ENCODE measurements around the gene TM4SF5.

The TM4SF5 gene

GRCh38 chr17:4771519-4772234, at the start of gene TM4SF5:
TM4SF5 (plus strand) TSS chr17:4771886; CDS start chr17:4771923, 37 bp downstream.
- no peak for DNase-seq (ENCODE audit: low read depth)

DNA sequence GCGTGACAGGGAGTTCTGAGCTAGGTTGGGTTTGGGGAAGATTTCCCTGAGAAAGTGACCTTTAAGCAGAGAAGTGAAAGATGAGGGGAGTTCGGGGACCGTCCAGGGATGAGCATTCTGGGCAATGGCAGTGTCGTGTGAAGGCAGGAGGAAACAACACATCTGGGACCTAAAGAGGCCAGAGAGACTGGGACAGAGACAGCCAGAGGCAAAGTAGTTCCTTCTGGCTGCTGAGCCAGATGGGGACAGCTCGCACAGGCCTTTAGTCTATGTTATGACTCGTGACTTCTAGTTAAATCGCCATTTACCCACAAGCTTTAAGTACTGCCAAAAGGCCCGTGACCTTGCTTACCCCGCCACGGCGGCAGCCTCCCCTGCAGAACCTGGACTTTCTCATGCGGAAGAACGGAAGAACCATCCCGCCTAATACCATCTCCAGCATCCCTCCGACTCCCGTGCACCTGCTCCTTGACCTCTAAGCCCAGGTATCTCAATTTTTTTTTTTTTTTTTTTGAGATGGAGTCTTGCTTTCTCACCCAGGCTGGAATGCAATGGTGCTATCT, 48.9 kb upstream of the TM4SF5 start:
- DNase-seq (ENCODE audit: low read depth): no peak

DNA sequence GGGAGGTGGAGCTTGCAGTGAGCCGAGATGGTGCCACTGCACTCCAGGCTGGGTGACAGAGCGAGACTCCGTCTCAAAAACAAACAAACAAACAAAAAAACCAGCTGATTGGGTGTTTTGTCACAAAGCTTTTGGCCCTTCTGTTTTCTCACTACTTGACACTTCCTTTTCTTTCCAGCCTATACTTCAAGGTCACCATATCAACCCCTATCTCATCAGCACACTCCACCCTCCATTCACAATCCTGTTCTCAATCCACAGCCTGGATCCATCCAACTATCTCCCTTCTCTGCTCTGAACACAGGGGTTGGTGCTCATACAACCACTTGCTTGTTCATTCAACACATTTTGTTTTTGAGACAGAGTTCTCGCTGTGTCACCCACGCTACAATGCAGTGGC, 47.0 kb upstream of the TM4SF5 start:
- DNase-seq (ENCODE audit: low read depth): no peak

DNA sequence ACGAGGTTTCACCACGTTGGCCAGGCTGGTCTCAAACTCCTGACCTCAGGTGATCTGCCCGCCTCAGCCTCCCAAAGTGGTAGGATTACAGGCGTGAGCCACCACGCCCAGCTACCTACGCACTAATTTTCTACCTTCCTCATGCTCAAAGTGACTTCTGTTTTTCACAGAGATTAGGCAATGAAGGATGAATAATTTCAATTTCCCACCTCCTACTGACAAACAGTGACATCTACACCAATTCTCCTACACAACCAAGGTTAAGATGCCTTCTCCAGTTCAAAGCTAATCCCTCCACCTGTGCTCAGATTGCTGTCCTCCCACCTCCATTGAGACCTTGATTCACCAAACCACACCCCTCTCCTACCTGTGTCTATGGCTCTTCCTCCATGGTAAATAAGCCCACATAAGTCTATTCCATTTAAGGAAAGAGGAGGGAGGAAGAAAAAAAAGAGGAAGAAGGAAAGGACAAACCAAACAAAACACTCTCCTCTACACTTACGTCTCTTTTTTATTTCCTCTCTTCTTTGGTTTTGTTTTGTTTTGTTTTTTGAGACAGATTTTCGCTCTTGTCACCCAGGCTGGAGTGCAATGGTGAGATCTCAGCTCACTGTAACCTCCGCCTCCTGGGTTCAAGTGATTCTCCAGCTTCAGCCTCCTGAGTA, 45.9 kb upstream of the TM4SF5 start:
- DNase-seq (ENCODE audit: low read depth): no peak

DNA sequence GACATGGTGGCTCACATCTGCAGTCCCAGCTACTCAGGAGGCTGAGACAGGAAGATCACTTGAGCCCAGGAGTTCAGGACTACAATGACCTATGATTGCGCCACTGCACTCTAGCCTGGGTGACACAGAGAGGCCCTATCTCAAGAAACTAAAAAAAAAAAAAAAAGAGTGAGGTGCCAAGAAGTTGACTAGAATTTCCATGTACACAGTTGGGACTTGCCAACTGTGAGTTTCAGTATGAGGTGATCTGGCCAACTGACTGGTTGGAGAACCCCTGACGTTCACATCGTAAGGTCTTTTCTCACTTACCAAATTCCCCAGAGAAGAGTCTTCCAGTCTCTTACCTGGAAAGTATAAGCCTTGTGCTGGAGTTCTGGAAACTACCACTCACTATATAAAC, 43.6 kb upstream of the TM4SF5 start:
- DNase-seq (ENCODE audit: low read depth): no peak

DNA sequence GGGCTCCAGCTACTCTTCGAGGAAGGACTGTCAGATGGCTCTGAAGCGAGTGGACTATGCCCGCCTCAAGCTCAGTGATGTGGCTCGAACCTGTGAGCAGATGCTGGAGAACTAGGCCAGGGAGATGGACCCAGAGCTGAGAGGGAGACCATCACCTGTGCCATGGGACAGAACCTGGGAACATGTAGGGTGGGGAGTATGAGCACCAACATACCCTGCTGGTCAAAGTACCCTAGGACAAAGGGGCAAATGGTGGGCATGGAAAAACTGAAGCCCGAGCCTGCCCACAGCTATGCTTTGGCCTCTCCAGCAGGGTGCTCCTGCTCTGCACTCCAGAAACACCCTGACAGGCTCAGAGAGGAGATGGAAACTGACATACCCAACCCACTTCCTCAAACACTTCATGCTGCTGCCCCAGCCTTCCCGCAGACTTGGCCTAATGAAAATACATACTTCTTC, 38.6 kb upstream of the TM4SF5 start:
- DNase-seq (ENCODE audit: low read depth): no peak

- DNase-seq (ENCODE audit: low read depth): no peak
Observed at GRCh38 chr17:4734857-4735475, 36.7 kb upstream of the TM4SF5 start.

GRCh38 chr17:4735876-4736651, 35.6 kb upstream of the TM4SF5 start:
- no peak for DNase-seq (ENCODE audit: low read depth)

DNA sequence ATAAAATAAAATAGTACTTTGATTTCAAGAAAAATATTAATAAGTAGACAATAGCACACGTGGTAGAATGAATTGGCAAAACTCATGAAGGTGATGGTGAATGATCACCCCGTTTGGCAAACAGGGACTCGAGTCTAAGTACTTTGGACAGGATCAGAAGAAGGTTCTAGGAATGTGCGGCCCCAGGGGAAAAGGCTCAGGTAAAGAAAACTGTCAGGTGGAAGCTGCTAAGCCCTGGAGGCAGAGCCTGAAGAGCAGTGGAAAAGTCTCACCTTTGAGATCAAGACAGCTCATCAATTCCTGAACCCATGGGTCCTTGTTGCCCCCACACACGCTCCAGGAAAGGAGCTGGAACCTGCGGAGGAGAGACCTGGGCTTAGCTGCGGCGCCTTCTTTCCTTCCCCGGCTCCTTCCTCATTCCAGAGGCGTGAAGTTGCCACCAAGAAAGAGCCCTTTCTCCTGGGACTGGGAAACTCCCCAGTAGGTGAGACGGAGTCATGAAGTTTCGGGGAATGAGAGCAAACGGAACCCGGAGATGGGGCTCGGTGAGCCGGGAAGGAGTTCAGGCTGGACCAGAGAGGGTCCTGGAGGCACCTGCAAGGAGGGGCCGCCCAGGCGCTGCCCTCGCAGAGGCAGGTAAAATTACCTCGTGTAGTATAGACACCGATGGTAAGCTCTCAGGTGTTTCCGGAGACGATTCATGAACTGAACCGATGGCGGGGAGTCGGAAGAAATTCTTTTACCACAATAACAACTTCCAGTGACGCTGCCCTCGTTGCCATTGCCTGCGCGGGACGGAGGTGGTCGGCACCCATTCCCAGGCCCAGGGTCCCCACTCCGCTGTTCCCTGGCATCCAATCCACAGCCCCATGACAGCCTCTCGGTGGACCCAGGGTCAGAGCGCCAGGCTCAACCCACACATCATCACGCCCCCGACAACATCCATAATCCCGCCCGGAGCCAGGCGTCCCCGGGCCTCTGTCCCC, 33.3 kb upstream of the TM4SF5 start:
- no peak for DNase-seq (ENCODE audit: low read depth)

DNA sequence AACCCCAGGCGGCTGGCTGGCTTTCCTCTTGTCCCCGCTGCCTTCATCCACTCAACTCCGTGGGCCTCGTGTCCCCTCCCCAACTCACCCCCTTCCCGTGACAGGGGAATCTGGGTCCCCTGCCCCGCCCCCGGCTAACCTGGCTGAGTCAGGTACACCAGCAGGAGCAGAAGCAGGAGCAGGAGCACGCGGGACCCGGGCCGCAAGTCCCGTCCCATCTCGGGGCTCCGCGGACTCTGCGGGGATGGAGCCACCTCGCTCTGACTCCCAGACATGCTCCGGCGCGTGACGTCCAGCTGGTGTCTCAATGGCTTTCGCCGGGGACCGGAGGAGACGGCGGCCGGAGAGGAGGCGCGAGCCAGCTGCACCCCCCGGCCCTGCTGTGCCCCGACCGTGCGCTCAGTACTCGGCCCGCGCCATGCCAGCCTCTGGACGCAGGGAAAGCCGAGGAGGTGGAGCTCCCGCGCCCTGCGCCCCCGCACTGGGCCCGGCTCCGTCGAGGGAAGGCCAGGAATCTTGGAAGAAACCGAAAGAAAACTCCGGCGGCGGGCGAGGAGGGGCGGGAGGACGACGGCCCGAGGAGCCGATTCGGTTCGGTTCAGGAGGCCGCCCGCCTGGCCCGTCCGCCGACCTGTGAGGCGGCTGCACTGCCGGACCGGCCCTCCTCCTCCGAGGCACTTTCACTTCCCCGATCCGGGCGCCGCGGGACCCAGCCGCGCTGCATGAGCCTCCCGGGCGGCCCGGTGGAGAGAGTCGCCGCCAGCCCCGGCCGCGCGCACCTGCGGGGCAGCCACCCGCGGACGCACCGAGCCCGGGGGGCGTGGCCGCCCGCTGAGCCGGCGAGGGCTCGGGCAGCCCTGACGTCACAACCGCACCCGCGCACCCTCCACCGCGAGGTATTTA, 32.3 kb upstream of the TM4SF5 start, which contains the start of the genes CXCL16 and ZMYND15:
TSS of gene CXCL16 (minus strand) at position 807 of the 903 bp plus-strand sequence. CDS start at position 218, 589 bp downstream.
TSS of gene ZMYND15 (plus strand) at position 712 of the 903 bp plus-strand sequence. CDS start 716 bp downstream, outside the sequence.
- peak; percentile 42 for DNase-seq (ENCODE audit: low read depth)

DNA sequence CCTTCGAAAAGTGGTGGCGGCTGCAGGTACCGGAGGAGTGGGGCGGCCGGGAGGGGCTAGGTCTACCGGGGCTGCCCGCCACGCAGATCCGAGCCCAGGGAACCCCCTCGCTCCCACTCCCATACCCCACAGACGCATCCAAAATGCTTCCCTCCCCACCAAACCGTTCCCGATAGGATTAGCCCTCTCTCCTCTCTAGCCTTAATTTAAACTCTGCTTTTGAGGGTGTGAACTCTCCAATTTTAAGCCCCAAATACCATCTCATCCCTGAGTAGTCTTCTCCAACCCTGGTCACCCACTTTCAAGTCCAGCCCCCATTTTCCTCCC, 31.7 kb upstream of the TM4SF5 start:
- no peak for DNase-seq (ENCODE audit: low read depth)

- no peak for DNase-seq (ENCODE audit: low read depth)
Observed at GRCh38 chr17:4740584-4740983, 31.1 kb upstream of the TM4SF5 start.

GRCh38 chr17:4741544-4741943, 30.1 kb upstream of the TM4SF5 start:
- DNase-seq (ENCODE audit: low read depth): no peak

DNA sequence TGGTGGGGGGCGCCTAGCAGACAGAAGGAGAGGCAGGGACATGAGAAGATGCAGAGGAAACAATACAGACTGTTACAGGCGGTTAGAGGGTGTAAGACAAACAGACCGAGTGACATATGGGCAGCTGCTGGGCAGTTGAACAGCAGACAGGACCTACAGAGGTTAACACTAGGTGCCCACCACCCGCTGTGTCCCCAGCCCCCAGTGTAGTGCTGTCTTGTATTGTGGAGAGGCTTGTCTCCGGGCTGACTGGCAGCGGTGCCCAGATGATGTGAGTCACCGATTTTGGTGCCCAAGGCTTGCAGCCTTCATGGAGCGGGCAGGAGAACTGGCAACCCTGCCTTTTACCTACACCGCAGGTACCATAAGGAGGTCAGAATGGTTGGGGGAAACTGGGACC, 29.6 kb upstream of the TM4SF5 start:
- DNase-seq (ENCODE audit: low read depth): no peak

- DNase-seq (ENCODE audit: low read depth): peak; percentile 25
Observed at GRCh38 chr17:4742629-4743028, 29.1 kb upstream of the TM4SF5 start.

DNA sequence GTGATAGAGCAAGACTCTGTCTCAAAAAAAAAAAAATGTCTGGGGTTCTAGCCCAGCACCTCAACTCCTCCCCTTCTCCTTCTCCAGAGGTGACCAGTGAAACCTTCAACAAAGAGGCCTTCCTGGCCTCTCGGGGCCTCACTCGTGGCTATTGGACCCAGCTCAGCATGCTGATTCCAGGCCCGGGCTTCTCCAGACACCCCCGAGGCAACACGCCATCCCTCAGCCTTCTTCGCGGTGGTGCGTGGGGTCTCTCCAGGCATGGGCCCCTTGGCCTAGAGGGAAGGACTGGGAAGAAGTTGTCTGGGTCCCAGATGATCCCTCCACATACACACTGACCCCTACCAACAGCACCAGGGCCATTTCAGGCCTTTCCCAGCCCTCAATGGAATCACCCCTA, 28.5 kb upstream of the TM4SF5 start:
- DNase-seq (ENCODE audit: low read depth): no peak

DNA sequence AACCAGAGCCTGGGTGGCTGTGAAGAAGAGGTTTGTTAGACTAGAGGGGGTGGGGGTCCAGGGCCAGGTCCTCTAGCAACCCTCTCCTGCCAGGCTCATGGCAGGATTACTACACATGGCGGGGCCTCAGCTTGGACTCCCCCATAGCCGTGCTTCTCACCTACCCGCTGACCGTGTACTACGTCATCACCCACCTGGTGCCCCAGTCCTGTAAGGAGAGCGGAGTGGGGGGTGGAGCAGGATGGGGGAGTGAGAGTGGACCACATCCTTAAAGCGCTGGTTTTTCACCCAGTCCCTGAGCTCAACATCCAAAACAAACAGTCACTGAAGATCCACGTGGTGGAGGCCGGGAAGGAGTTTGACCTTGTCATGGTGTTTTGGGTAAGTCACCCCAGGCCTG, 27.8 kb upstream of the TM4SF5 start:
- no peak for DNase-seq (ENCODE audit: low read depth)

- no peak for DNase-seq (ENCODE audit: low read depth)
Observed at GRCh38 chr17:4744999-4745969, 26.4 kb upstream of the TM4SF5 start.
